LoVo (cell line): ENCODE data around the gene EIF1AX.
"Not testable (repeated sequence)": the region's sequence is repeated elsewhere in the genome, so short reads cannot be mapped to it uniquely, and the experiment has no call there.

Source experiments
- DNase-seq: peaks from one replicate; pipeline ENCODE4 v3.0.0-alpha.2; 2016; ENCODE audit warnings: low spot score

EIF1AX gene

DNA sequence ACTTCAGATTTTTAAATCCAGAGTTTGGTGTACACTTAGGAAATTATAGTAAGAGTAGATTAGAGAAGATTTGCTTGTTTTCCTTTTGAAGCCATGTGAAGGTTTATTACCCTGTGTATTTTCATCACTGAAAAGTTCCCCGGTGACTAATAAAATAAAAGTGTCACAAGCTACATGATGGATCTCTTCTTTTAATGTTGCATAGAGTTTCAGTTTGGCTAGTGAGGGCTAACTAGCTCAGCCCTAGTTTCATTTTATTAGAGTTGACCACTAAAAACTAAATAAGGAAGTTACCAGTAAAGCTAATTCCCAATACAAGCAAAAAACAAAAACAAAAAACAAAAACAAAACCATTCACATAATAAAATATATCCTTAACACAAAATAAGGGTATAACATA is 14.8 kb downstream of the EIF1AX start:
- DNase-seq = not testable (repeated sequence)

- no peak for DNase-seq
Measured at GRCh38 chrX:20124964-20125363, 16.7 kb downstream of the EIF1AX start.

- peak; percentile 18 for DNase-seq
Measured at GRCh38 chrX:20118065-20118824, 23.4 kb downstream of the EIF1AX start.

DNA sequence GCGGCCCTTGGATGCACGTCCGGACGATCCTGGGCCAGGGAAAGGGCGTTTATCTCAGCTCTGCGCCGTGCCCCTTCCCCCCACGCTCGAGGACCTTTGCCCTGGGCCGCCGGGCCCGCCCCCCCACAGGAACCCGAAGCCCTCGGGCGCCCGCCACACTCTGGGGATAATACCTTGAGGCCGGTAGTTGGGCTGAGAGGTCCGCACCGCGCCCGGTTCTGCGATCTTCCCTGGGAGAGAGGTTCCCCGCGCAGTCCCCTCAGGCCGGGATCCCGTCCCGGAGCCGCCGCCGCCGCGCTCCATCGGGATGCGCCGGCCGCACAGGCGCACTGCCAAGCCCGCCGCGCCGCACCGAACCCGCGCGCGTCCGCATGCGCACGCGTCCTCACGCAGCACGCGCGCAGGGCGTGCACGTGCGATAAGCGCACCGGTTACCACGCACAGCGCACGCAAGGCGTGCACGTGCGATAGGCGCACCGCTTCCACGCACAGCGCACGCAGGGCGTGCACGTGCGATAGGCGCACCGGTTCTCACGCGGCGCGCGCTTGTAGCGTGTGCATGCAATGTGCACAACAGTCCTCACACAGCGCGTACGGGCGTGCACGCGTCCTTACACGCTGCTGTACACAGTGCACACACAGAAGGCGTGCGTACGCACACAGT is 24.9 kb downstream of the EIF1AX start, which contains the start of gene MAP7D2:
TSS of gene MAP7D2 (minus strand) at position 331 of the 664 bp plus-strand sequence. CDS start at position 303, 28 bp downstream.
- no peak for DNase-seq

DNA sequence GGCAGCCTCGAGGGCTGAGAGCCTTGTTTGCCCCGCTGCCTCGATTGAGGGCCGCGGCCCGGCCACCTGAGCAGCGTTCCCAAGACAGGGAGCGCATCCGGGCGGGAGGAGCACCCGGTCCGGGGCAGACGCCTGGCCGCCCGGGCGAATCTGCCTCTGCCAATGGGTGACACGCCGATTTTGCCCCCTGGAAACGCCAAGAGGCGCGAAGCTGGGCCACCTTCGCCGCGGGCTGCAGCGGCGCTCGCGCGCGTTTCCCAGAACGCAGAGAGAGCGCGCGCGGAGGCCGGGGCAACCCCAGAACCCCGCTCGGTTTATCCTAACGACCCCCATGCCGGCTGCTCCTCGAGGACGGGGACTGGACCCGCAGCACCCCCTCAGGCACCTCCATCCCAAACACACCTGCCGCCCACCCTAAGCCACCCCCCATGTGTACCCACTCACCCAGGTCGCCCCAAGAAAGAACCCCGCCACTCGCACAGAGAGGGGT is 25.5 kb downstream of the EIF1AX start:
- DNase-seq = no peak

GRCh38 chrX:20112022-20112774 is 29.4 kb downstream of the EIF1AX start:
- DNase-seq = no peak

DNA sequence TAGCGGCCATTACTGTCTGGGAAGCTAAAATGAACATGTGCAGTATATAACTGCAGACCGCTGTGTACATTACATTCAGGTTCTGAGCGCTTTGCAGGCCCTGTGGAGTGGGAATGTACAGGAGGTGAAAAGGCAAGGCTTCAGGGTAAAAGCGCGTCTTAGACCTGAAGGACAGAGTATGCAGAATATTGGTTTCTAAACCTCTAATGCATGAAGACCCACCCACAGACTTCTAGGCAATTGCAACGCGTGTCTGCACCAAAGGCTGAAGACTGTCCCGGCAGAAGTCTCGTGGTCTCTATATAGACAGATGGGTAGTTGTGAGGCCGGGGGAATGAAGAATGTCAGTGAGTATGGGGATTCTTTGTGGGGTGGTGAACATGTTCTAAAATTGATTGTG is 30.4 kb downstream of the EIF1AX start:
- no peak for DNase-seq

DNA sequence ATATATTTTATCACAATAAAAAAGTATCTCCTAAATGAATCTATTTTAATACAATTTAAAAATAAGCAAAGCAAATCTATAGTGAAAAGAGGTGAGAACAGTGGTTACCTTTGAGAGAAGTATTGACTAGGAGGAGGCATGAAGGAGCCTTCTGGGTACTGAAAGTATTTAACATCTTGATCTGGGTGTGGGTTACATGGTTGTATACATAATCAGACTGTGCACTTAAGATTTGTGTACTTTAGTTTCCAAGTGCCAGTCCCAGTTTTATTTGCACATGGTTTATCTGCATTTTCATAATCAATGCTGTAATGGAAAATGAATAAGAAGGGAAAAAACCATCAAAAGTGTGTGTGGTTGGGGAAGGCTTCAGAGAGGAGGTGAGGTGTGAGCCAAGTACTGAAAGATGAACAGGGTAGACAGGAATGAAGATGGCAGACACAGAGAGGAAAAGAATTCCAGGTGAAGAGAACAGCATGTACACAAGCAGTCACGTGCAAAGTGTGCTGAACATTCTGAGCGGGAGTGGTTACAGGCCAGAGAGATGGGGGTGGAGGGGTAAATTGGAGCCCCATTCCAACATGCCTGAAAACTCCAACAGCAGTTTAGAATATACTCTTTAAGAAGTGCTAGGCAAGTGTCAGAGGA is 39.6 kb downstream of the EIF1AX start:
- no peak for DNase-seq

- no peak for DNase-seq
Measured at GRCh38 chrX:20091499-20091898, 50.1 kb downstream of the EIF1AX start.

DNA sequence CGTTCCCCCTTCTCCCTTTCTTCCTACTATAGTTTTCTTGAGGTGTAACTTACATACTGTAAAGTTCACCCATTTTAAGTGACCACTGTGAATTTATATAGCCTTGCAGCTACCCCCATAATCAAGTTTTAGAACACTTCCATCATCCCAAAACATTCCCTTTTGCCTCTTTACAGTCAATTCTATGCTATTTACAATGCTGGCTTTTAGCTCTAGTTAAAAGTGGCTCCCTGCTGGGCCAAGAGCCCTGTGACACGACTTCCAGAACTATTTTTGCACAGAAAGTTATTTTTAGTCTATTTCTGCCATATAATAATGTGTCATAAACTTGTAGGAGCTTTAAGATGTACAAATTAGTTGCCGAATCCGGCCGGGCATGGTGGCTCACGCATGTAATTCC is 51.8 kb downstream of the EIF1AX start:
- DNase-seq = no peak

- no peak for DNase-seq
Measured at GRCh38 chrX:20080277-20080676, 61.4 kb downstream of the EIF1AX start.
